HG03108 (cell line): Measurements from ENCODE around the gene TM7SF3.

Experiments
- ATAC-seq: cut with Tn5 transposase; IDR thresholded peaks from one replicate; pipeline ENCODE4 v1.9.1; 2021; ENCODE audit warnings: moderate library complexity; ENCODE audit not compliant: unreplicated experiment

Gene TM7SF3

DNA sequence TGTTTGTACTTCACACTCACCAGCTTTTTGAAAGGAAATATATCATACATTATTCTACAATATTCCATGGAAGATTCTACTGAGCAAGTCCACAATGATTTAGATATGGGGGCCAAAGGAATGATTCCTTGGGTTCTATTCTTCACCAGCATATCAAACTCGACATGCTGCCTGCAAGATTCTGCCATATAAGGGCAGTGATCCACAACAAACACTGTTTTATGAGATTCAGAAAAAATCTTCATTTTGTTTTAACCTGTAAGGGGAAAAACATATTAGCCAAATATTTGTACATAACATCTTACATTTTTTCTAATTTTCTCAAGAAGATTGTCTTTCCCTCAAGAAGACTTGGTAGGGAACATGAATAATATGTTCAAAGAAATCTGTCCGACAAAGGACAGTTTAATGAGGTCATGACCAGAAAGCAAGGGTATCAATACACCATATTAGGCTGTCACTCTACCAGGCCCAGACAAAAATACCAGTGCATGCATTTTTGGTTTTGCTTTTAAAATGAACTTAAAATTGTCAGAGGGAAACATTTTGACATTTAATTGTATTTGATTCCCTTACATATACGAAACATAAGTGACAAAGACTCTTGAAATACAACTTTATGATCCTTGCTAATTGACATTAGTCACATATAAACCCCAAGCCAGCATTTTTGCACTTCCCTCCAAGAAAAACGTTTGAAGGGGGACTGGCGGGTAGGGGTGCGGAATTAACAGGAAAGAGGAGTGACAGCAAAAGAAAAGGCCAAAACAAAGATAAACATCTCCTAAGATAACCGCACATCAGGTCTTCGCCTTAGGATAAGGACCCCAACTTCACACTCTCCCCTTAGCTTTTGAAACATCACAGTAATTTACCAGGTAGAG is 77.4 kb downstream of the TM7SF3 start:
- no peak for ATAC-seq

DNA sequence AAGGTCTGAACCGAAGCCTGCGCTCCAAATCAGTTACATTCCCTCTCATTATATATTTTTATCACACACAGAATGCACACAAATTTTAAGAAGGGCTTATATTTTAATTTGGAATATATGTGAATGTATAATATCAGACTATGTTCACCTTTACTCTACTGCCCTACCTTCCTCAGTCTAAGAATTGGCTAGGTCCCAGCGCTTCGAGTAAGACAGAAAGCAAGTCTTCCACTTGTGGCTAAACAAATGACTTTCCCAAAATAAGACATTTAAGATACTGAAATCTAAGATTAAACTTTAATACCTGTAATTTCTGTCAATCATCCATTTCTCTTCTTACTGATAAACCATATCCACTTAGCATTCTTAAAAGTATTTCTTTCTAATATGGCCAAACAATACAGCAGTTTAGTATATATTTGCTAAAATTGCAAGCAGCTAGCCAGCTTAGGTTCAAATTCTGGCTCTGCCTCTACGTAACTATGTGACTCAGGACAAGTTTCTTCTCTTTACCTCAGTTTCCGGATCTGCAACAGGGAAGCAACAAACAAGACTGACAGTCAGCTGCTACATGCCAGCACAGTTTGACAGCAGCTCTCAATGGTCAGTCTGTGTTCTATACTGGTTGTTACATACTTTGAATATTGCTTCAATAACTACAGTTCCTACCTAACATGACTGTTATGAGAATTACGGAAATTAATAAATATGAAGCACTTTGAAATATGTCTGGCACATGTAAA is 78.4 kb downstream of the TM7SF3 start:
- ATAC-seq, result no peak

DNA sequence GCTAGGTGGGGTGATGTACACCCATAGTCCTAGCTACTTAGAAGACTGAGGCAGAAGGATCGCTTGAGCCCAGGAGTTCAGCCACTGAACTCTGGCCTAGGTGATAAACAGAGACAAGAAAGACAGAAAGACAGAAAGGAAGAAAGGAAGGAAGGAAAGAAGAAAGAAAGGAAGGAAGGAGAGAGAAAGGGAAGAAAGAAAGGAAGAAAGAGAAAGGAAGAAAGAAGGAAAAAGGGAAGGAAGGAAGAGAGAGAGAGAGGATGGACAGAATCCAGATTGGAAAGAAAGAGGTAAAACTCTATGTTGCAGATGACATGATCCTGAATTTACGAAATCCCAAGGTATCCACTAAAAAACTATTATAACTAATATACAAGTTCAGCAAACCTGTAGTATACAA is 84.6 kb downstream of the TM7SF3 start:
- no peak for ATAC-seq

DNA sequence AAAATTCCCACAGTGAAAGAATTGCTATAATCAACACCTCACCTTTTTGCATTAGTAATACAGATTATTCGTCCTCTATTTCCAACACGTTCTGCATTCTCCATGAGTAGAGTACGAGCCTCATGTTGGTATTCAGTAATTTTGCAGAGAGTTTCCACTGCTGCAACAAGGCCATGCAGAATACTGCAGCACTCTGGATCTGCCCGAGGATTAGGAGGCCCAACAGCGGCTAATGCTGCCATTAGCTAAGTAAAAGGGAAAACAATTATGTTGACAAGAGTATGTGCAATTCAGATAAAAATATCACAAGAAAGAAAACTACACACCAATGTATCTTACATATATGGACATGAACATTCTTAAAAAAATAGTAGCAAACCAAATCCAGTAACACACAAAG is 85.5 kb downstream of the TM7SF3 start:
- ATAC-seq, result no peak
